A172 (cell line): ENCODE data around the gene CHURC1. TPM values are rescaled to one million over a fixed set of nuclear protein-coding genes. Genes with fewer than 3 reads are reported as not detected.

Source experiments
- DNase-seq: peaks from one replicate; pipeline ENCODE4 v3.0.0-alpha.2; 2015; ENCODE audit warnings: low spot score
- total RNA-seq: library from RNA; depleted of rRNA; stranded (reverse); fragments of >200 nt; shearing (Covaris generic); gene quantifications from 2 replicates; pipeline ENCODE4 v1.2.3, GENCODE V29; 2014

CHURC1 gene
- total RNA-seq, 1 experiment from 2014 or later = 31.0 TPM

DNA sequence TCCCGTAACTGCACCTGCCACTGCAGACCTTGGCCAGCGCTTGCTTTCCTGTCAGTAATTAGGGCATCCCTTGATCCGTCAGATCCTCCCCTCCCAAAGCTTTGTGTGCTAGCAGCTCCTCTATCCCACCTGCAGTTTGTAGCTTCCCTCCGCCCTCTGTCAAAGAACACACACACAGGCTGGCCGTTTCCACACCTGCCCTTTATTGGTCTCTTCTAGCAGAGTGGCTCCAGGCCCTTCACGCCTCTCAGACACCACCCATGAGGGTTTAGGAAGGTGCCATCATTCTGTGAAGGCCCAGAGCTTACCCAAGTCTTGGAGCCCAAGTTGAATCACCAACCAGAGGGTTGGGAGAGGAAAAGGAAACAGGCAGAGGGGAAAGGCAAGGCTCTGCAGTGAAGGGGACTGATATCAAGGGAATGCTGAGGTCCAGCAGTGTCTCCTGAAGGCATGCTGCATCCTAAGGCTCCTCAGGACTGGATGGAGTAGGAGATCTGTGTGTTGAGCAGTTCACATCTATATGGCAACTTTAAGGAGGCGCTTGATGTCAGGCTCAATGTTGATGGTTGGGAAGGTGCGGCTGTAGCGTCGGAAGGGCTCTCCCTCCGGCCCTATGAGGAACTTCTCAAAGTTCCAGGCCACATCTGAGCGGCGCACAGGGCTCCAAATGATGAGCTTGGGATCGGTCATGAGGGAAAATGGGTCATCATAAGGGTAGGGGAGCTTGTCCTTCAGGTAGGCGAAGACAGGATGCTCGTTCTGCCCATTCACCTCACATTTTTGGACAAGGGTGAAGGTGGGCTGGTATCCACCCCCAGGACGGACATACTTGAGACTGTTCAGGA is 24.9 kb downstream of the CHURC1 start:
- no peak for DNase-seq

DNA sequence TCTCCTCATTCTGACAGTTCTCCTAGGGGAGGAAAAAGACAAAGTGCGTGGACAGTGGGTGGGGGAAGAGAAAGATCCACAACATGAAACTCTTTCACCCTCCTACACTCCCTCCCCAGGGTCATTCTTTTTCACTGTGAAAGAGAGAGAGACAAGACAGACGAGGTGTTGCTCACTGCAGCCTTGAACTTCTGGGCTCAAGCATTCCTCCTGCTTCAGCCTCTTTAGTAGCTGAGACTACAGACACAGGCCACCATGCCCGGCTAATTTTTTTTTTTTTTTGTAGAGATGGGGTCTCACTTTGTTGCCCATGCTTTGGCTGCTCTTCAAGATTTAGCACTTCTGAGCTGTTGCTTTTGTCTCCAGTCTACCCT is 25.5 kb downstream of the CHURC1 start:
- DNase-seq = no peak

DNA sequence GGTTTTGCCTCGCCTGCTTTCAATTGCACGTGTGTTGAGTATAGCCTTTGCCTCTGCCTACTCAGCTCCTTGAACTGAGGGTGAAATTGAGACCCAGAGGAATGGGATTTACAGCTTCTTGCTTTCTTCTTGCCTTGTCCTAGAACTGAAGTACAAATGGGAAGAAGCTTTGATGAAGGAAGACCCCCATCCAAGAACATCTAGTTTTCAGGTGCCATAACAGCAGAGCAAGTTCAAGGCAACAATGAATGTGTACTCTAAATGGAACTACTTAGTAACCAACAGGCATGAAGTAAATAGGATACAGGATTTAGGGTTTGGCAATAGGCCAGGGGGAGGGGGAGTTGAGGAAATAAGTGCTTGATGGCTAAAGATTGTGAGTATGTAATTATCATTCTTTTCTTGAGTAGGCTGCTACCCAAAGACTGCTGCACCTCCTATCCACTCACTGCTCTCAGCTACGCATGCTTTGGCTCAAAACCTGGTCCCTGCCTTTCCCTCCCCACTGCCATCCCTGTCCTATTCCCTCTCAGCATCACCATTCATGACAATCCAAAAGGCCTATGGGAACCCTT is 26.2 kb downstream of the CHURC1 start:
- DNase-seq = no peak

DNA sequence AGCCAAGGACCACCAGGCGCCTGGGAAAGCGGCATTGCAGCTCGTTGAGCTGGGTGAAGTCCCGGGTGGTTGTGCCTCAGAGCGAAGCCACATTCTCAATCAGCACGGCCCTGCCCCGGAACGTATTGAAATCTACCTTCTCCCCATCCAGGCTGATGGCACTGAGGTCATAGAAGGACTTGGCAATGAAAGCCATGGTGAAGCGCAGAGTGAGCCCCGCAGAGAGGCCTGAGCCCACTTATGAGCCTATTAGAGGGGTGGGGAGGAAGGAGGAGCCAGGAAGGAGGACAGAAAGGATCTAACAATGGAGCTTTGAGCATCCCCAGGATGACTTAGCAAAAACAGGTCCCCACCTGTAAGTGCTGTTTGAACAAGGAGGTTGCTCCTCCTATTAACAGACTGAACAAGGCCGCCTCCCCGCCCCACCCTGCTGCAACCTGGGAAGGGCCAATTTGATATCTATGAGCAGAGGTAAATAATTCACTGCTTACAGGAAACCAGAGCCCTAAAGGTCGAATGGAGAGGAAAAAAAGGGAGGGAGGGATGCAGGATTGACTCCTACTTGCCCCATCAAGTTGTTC is 28.4 kb downstream of the CHURC1 start, which contains the start of gene GPX2:
GPX2 (minus strand) TSS at position 215 of the 581 bp plus-strand sequence; CDS start at position 196, 19 bp downstream.
- DNase-seq = no peak

DNA sequence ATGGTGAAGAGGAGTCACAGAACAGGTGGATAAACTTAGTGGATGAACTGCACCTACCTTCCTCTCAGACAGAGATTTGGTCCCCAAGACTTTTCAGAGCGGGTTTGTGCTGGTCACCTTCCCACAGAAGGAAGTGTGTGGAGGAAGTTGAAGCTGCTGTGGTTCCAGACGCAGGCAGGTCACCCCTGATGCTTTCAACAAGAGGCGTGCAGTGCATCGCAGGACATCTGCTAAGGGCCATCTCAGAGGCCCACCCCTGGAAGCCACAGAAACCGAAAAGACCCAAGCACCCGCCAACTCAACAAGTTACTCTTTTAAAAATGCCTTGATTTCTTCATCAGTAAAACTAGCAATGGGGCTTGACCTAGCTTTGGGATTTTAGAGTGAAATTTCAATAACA is 29.3 kb downstream of the CHURC1 start:
- no peak for DNase-seq

DNA sequence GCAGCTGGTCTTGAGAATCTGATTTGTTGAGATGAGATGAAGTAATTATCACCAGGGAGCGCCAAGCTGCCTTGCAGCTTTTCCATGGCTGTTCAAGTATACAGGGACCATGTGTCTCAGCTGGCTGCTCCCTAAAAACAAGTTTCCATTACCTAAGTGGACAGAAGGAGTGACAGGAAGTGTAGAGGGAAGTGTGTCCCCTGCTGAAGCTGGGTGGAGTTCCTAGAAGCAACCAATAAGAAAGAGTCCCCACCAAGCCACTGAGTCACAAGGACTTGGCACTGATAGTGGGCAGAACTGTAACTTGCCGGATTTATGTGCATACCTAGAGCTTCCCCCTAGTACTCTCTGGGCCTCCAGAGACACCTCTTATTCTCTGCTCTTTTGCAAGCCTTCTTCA is 29.8 kb downstream of the CHURC1 start:
- no peak for DNase-seq

DNA sequence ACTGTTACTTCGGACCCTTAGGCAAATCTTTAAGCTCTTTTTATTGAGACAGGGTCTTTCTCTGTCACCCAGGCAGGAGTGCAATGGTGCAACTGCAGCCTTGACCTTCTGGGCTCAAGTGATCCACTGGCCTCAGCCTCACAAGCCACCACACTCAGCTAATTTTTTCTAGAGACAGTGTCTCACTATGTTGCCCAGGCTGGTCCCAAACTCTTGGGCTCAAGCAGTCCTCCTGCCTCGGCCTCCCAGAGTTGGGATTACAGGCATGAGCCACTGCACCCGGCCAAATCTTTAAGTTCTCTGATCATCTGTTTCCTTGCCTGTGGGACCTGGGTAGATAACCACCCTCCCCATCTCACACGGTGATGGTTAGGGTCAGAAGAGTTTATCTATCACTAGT is 30.6 kb downstream of the CHURC1 start:
- no peak for DNase-seq

DNA sequence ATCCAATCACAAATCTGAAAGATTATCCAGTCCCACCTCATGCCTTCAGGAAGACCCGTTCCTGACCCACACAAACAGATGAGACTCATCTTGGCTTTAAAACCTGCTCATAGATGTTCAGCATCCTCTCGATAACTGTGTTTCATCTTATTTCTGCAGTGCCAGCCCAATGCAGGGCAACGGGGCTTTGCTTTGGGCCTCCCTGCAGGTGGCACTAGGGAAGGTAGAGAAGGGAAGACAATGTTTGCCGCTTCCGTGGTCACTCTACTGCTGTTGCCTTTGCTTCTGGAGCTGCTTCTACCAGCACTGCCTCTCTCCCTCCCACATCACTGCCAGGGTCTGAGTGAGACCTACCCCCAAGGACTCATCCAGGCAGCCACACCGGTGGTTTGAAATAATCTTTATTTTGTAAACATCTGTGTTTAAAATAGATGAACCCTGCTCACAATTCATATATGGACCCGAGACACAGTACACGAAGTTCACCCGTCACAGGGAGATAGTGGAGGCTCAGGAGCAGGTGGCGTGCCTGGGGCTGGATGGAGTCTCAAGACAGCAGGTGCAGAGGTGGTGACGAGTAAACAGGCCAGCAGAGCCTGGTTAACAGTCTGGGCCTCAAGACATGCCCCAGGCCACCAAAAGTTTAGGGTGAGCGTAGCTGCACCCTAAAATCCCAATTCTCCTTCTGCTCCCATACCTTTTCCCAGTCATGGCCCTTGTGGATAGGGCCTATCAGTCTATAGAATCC is 31.4 kb downstream of the CHURC1 start:
- no peak for DNase-seq

DNA sequence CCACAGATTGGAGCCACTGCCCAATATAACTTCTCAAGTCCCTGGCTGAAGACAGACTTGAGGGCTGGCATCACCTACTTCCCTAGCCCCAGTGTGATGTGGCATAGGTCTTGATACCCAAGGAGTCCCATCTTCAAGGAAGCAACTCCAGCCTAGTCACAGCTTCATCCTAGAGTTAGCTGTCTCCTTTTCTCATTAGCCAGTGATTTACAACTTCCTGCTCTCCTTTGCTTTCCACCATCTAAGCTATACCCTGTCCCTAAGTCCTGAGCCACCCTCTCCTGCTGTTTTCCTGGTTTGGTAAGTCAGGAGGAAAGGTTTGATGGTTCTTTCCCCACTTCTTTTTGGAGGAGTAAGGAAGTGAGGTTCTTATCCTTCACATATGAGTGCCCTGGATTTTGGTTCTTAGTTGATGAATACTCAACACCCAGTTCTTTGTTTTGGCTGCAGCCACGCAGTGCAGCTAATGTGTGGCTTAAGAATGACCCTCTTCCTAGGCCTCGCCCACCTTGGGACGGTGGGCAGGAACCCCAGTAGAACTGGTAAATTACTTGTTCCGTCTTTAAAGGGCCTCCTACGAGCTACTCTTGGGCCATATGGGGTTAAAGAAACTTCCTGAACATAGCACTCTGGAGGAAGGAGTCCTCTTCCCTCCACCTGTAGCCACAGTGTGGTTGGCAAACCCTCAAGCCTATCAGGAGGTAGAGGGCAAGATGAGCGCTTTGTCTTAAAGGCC is 32.2 kb downstream of the CHURC1 start:
- peak; percentile 23 for DNase-seq

DNA sequence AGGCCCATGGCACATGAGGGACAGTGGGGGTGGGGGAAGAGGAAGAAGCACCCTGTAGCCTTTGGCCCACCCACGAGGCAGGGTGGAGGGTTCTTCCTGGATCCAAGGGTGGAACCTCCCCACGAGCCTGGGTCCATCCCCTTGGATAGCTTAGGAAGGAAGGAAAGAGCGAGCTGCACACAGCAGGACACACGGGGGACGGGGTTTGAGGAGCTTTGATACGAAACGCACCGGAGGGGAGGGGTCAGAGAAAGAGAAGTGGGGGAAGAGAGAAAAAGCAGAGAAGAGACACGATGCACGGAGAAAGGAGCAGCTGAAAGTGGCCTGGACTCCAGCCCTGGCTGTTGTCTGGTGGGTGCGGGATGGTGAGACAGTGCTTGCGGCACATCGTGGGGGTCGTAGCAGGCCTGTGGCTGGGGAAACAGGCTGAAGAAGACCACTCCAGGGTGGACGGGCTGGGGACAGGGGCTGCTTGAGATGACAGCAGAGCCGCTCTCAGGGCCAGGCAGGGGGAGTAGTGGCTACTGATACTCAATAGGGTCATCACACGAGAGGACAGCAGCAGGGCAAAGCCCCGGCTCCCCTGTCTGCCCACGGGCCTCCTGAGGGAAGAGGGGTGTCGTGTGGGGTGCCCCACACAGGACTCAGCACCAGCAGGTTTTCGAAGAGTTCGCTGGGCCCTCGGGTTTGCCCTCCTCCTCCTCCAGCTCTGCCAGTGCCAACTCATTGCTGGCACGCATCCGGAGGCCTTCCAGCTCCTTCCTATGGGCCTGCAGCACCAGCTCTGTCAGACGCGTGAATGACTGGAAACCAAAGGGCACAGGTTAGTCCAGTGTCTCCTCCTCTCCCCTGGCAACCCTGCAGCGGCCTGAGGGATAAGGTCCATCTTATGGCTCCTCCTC is 33.7 kb downstream of the CHURC1 start:
- no peak for DNase-seq

DNA sequence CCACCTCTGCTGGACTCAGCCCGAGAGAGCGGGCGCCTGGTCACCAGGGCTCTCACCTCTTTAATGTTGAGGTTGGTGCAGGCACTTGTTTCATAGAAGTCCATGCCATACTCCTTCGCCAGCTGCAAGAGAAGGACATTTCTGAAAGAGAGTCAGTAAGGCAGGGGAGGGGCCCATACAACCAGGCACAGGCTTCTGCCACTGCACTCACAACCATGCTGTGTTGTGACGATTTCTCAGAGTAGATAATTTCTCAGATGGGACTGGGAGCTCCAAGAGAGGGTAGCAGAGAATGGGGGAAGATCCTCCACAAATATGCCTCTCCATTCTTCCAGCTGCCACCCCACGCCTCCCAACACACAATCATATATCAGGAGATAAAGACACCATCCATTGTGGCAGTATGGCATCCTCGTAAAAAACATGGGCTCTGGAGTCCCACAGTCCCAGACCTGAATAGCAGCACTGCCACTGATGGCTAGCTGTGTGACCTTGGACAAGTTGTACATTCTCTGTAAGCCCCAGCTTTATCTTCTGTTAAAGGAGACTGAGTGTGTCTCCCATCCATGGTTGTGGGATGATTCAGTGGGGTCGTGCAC is 34.5 kb downstream of the CHURC1 start:
- DNase-seq = no peak

DNA sequence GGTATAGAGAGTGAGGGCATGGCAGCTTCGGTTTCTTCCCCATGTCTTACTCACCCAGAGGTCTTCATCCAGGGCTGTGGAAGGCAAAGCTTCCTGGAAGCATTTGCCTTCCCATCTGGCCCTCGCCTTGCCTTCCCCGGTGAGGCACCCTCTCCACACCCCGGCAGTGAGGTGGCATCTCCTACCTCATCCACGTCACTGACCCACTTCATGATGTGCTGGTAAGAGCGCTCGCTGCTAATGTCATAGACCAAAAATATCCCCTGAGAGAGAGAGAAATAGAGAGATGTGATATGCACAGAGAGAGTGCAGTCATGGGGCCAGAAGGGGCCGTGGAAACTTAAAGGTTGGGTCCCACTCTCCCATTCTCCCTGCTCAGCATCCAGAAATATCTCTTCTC is 36.6 kb downstream of the CHURC1 start:
- no peak for DNase-seq

DNA sequence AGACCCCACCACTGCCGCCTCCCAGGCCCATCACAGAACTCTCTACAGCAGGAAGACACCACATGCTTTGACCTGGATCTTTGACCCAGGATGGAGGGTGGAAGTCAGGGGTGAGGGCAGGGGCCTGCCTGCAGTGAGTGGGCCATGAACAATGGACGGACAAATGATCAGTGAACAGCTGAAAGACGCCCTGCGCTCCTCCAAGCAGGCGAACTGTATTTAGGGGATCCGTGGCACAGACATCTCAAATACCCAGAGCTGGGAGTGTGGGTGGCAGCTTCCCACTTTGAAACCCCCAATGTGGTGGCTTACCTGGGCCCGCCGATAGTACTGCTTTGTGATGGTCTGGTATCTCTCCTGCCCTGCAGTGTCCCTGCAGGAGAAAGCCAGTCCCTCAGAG is 37.0 kb downstream of the CHURC1 start:
- DNase-seq = no peak

DNA sequence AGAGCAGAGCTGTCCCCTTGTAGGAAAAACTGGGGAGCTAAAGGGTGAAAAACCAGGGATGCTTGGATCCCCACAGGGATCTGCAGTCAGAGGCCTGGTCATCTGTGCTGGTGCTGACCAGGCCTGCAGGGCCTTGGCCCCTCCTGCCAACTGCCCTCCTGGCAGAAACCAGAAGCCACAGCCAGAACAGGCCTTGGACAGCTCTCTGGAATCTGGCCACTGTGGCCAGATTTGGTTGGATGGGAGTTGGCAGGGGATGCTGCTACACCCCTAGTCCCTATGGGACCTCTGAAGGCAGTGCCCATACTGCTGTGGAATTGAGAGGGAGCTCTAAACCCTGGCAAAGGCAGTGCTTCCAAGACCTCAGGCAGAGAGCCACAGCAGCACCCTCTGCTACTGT is 37.5 kb downstream of the CHURC1 start:
- DNase-seq = no peak

DNA sequence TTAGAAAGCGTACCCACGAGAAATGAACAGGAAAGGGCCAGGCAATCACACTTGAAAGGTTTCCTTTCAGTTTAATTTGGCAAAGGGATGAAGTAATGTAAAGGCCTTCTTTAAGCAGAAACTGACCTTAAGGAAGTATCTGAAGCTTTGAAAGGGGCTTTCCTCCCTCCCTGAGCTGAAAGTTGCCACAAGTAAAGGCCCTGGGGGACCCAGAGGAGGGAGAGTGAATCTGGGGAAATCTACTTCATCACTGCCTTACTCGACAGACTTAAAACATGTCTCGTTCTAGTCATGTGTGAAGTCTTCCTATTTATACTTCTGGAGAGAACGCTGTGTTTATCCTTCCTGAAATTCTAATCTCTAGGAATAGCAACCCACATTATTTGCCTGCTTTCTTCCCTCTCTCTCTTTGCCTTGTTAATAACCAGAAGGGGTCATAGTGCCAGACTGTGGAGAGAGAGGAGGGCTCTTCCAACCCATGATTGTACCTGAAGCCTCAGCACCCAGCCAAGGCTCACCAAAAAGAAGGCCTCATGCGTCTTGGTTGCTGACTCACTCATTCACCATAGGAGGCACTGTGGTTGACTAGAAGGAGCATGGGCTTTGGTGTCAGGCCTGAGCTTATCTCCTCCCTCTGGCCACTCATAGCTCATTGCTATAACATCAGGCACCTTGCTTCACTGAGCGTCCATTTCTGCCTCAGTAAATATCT is 38.5 kb downstream of the CHURC1 start:
- DNase-seq = no peak

DNA sequence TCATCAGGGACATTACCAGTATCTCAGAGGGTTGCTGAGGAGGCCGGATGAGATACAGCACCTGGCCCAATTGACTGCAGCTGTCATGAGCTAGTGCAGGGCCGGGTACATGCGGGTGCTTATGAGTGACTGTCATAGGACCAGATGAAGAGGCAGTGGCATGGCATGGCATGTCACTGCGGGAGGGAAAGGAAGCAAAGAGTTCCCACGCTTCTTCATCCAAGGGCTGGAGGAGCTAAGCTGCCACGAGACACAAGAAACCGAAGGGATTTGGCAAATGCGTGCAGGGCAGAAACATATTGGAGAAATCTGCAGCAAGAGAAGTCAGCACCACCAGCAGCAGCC is 39.0 kb downstream of the CHURC1 start:
- DNase-seq = no peak

DNA sequence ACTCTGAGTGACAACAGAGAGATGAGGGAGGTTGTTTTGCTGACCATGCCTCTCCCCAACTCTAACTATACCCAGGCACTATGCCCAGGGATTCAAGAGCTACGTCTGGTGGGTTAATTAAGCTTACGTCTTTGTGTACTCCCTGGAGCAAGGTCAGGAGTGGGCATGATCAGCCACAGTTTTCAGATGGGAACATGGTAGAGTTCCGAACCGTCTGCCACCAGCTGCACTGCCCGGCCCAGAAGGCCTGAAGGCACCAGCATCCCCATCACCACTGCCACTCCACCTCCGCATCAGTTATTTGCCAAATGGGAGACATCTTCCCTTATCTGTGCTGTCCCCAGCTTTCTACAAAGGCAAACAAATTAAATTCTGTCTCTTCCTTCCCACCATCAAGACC is 39.4 kb downstream of the CHURC1 start:
- no peak for DNase-seq

DNA sequence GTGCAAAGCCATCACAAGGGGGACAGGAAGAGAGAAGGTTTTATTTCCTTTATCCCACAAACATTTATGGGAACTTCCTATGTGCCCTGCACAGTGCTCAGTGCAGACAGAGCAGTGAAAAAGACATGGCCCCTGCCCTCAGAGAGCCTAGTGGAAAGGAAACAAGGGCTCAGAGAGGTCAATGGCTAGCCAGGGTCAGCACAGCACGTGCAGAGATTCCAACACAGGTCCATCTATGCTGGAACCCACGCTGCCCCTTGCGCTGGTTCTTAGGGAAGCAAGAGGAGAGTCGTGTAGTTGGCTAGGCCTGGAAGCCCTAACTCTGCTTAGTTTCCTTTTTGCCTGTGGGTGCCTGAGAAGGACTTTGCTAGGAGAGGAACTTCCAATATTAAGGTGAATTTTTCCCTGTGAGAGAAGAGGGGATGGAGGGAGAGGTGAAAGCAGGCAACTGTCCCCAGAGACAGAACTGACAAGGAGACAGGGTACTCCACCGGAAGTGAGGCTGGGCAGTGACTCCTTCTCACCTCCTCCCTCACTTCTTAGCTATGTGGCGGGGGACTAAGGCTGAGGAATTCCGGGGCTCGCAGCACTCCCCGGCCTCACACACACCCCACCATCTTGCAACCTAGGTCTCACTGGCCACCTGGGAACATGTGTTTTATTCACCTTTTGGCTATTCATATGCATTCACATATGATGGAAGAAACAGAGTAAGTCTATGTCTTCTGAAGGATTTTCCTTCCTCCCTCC is 40.4 kb downstream of the CHURC1 start:
- no peak for DNase-seq

DNA sequence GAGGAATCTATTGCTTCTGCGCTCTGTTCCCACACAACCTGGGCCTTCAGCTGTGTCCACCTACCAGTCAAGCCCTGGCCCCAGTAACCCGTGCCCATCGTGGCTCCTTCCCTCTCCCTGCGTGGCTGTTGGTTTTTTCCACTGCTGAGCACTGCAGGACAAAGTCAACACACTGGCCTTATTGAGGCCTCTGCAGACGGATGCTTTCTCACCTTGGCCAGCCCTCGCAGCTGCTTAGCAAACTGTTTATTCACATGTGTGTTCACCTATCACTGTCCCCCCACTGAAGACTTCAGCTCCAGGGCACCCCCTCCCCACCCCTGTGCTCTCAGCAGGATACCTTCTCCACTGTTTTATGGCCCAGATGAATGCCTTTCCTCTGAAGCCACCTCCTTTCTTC is 41.0 kb downstream of the CHURC1 start:
- DNase-seq = no peak
